ENCODE data around the gene SGCG. TPM values are rescaled to one million over a fixed set of nuclear protein-coding genes. Genes with fewer than 3 reads are reported as not detected.
"Not testable (repeated sequence)": the region's sequence is repeated elsewhere in the genome, so short reads cannot be mapped to it uniquely, and the experiment has no call there.

Gene SGCG
- total and polyA plus RNA-seq, 2 of the 4 experiments (the other 2 are of a cell fraction): under 0.01 TPM; not detected in 1

DNA sequence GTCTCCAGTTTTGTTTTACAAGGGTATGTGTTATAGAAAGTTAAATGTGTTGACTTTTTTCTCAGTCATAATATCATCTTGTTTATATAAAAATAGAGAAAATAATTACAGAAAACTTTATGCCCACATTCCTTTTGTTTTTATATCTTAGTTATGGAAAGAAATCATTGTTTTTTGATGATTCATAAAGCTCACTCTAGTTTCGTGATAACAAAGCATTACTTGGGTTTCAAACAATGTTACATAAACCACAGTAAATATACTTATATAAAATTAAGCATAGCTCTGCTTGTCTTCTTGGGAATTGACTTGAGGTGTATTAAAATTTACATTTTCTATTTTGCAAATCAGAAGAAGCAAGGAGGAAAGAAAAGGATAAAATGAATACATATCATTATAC is 111.8 kb downstream of the SGCG start:
- H3K9me1 ChIP-seq (ENCODE audit: insufficient read depth, low read length): no peaks in the 10 kb centered on the region; the same call in 1 of the 2 replicates
- H2BK120ac ChIP-seq (ENCODE audit: low read depth, low read length): no peak overlapping the region
- H4K20me1 ChIP-seq (ENCODE audit: insufficient read depth, low read length): no peaks in the 10 kb centered on the region
- no peak overlapping the region for H3K18ac ChIP-seq (ENCODE audit: low read depth, low read length)
- DNase-seq: no peak
- no peak overlapping the region for H2BK5ac ChIP-seq (ENCODE audit: low read depth, low read length, poor library complexity, severe bottlenecking)
- no peaks in the 10 kb centered on the region for H3K9me3 ChIP-seq (ENCODE audit: control insufficient read depth, insufficient read depth, low read length)
- no peak overlapping the region for H2BK15ac ChIP-seq (ENCODE audit: low read depth, low read length)
- no peak overlapping the region for H3K56ac ChIP-seq (ENCODE audit: extremely low read depth, insufficient read depth, low read length)
- H2AK9ac ChIP-seq (replicated peaks; ENCODE audit: low read depth, low read length, poor library complexity): no peak overlapping the region
- H3K36me3 ChIP-seq (ENCODE audit: control insufficient read depth, insufficient read depth, low read length): no peaks in the 10 kb centered on the region
- H4K91ac ChIP-seq (ENCODE audit: insufficient read depth, low read depth, low read length): no peak overlapping the region
- no peak overlapping the region for H2BK20ac ChIP-seq (ENCODE audit: low read depth, low read length)
- H3K4ac ChIP-seq (ENCODE audit: low read depth, low read length): no peak overlapping the region
- POLR2A ChIA-PET (ENCODE audit: unreplicated experiment): no interaction called here
- no peaks in the 10 kb centered on the region for H3K79me1 ChIP-seq (ENCODE audit: low read depth in 1 of 2, low read length in 2 of 2)
- H3K9ac ChIP-seq (ENCODE audit: low read depth, low read length): no peak overlapping the region
- no peak for TF ChIP-seq MAZ (IDR thresholded peaks at IDR 0.05; ENCODE audit: borderline replicate concordance, low read depth, low read length)
- TF ChIP-seq MXI1 (IDR thresholded peaks at IDR 0.05; ENCODE audit: borderline replicate concordance, low read depth, low read length): no peak
- no peak for TF ChIP-seq RFX5 (IDR thresholded peaks at IDR 0.05; ENCODE audit: low read depth, low read length)
- TF ChIP-seq CEBPB (IDR thresholded peaks at IDR 0.05; ENCODE audit: low read depth, low read length): no peak
- H4K8ac ChIP-seq (ENCODE audit: low read depth in 2 of 2, low read length in 2 of 2): no peak overlapping the region
- no peak overlapping the region for H2AFZ ChIP-seq (replicated peaks; ENCODE audit: low read length, poor library complexity)
- H2AK5ac ChIP-seq (ENCODE audit: low read depth, low read length): no peak overlapping the region
- ATAC-seq (ENCODE audit: low read depth): no peak
- no peak overlapping the region for H3K4me2 ChIP-seq (ENCODE audit: low read depth, low read length)
- no peak overlapping the region for H3K14ac ChIP-seq (replicated peaks; ENCODE audit: low read depth, low read length)
- no peaks in the 10 kb centered on the region for H3K4me1 ChIP-seq (ENCODE audit: control insufficient read depth, insufficient read depth, low read length)
- intact Hi-C loops (cut with micrococcal nuclease) (no loop called here), in situ Hi-C loops (cut with MboI; ENCODE audit: low sequenced_read_pairs) (no loop called here), dilution Hi-C loops (cut with HindIII; ENCODE audit: low sequenced_read_pairs, unreplicated experiment) (no loop called here)
- H3K4me3 ChIP-seq (ENCODE audit: insufficient read depth, low read depth, low read length): no peak overlapping the region
- H4K5ac ChIP-seq (ENCODE audit: low read depth, low read length): no peak overlapping the region
- CTCF ChIA-PET: no interaction called here
- BruUV-seq (replicated peaks): no TSS peak
- H3K27ac ChIP-seq (ENCODE audit: insufficient read depth, low read length): no peak overlapping the region
- WGBS, 2 experiments (ENCODE audit: extremely low coverage in 2 of 2, insufficient read length in 1 of 2): no CpG with 5 or more reads among the region's 1 CpG
- H3K27me3 ChIP-seq (ENCODE audit: control insufficient read depth, insufficient read depth, low read length): no peaks in the 10 kb centered on the region
- H3K23ac ChIP-seq (ENCODE audit: low read depth, low read length): no peak overlapping the region

DNA sequence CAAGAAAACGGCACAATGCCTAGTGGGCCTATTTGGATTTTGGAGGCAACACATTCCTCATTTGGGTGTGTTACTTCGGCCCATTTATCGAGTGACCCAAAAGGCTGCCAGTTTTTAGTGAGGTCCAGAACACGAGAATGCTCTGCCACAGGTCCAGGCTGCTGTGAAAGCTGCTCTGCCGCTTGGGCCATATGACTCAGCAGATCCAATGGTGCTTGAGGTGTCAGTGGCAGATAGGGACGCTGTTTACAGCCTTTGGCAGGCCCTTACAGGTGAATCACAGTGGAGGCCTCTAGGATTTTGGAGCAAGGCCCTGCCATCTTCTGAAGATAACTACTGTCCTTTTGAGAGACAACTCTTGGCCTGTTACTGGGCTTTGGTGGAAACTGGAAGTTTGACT is 134.1 kb downstream of the SGCG start:
- H2BK5ac ChIP-seq (ENCODE audit: low read depth, low read length, poor library complexity, severe bottlenecking); ATAC-seq (ENCODE audit: low read depth); H3K79me1 ChIP-seq (ENCODE audit: low read depth in 1 of 2, low read length in 2 of 2); BruUV-seq (replicated peaks); H2AK5ac ChIP-seq (ENCODE audit: low read depth, low read length); H2AK9ac ChIP-seq (replicated peaks; ENCODE audit: low read depth, low read length, poor library complexity); H3K4me2 ChIP-seq (ENCODE audit: low read depth, low read length); DNase-seq; H2AFZ ChIP-seq (replicated peaks; ENCODE audit: low read length, poor library complexity); H4K5ac ChIP-seq (ENCODE audit: low read depth, low read length); H4K91ac ChIP-seq (ENCODE audit: insufficient read depth, low read depth, low read length); H3K4ac ChIP-seq (ENCODE audit: low read depth, low read length); H3K36me3 ChIP-seq (ENCODE audit: control insufficient read depth, insufficient read depth, low read length); H3K27me3 ChIP-seq (ENCODE audit: control insufficient read depth, insufficient read depth, low read length); CTCF ChIA-PET; H3K27ac ChIP-seq (ENCODE audit: insufficient read depth, low read length); H2BK20ac ChIP-seq (ENCODE audit: low read depth, low read length); H2BK15ac ChIP-seq (ENCODE audit: low read depth, low read length); H3K14ac ChIP-seq (replicated peaks; ENCODE audit: low read depth, low read length); H3K9ac ChIP-seq (ENCODE audit: low read depth, low read length); H3K56ac ChIP-seq (ENCODE audit: extremely low read depth, insufficient read depth, low read length); dilution Hi-C loops (cut with HindIII; ENCODE audit: low sequenced_read_pairs, unreplicated experiment); H3K4me3 ChIP-seq (ENCODE audit: insufficient read depth, low read depth, low read length); H3K23ac ChIP-seq (ENCODE audit: low read depth, low read length); H3K18ac ChIP-seq (ENCODE audit: low read depth, low read length); POLR2A ChIA-PET (ENCODE audit: unreplicated experiment); H4K8ac ChIP-seq (ENCODE audit: low read depth in 2 of 2, low read length in 2 of 2); H3K9me1 ChIP-seq (ENCODE audit: insufficient read depth, low read length); H3K4me1 ChIP-seq (ENCODE audit: control insufficient read depth, insufficient read depth, low read length); H4K20me1 ChIP-seq (ENCODE audit: insufficient read depth, low read length); H3K9me3 ChIP-seq (ENCODE audit: control insufficient read depth, insufficient read depth, low read length); H2BK120ac ChIP-seq (ENCODE audit: low read depth, low read length): not testable (repeated sequence)
- in situ Hi-C loops (cut with MboI; ENCODE audit: low sequenced_read_pairs) (loop anchor here (25.0 kb wide), 2 partner anchors 1353 to 1678 kb away; no protein-coding TSS in a partner anchor), intact Hi-C loops (cut with micrococcal nuclease) (loop anchor here (5.0 kb wide), 1 partner anchor 293 kb away; no protein-coding TSS in a partner anchor)
- WGBS, 2 experiments (ENCODE audit: extremely low coverage in 2 of 2, insufficient read length in 1 of 2): no CpG with 5 or more reads among the region's 6 CpGs
